Activated naive CD8-positive, alpha-beta T cell treated with anti-CD3 and anti-CD28 coated beads for 36 hours (primary cell): Measurements from ENCODE around the gene AHI1. TPM values are rescaled to one million over a fixed set of nuclear protein-coding genes. Genes with fewer than 3 reads are reported as not detected.

Experiments used
- DNase-seq: peaks from one replicate; pipeline ENCODE4 v3.0.0; 2021
- H3K27ac Mint-ChIP-seq: one replicate; pipeline ENCODE4 v1.8.0; 2022; ENCODE audit warnings: mild to moderate bottlenecking, moderate library complexity, mixed read lengths
- H3K27me3 Mint-ChIP-seq: one replicate; pipeline ENCODE4 v1.8.0; 2022; ENCODE audit warnings: mild to moderate bottlenecking, mixed read lengths
- H3K36me3 Mint-ChIP-seq: one replicate; pipeline ENCODE4 v1.8.0; 2021; ENCODE audit warnings: mild to moderate bottlenecking, mixed read lengths
- H3K4me1 Mint-ChIP-seq: one replicate; pipeline ENCODE4 v1.8.0; 2021; ENCODE audit warnings: mixed read lengths
- H3K4me3 Mint-ChIP-seq: one replicate; pipeline ENCODE4 v1.8.0; 2022; ENCODE audit warnings: mild to moderate bottlenecking, moderate library complexity, mixed read lengths
- H3K9me3 Mint-ChIP-seq: one replicate; pipeline ENCODE4 v1.8.0; 2022; ENCODE audit warnings: mixed read lengths
- total RNA-seq, 2 experiments: library from RNA; stranded (reverse); gene quantifications; one replicate each; pipeline ENCODE4 v1.2.3, GENCODE V29; 2021

Gene AHI1
- total RNA-seq, 2 experiments from 2014 or later, result 35.6 to 37.1 TPM

DNA sequence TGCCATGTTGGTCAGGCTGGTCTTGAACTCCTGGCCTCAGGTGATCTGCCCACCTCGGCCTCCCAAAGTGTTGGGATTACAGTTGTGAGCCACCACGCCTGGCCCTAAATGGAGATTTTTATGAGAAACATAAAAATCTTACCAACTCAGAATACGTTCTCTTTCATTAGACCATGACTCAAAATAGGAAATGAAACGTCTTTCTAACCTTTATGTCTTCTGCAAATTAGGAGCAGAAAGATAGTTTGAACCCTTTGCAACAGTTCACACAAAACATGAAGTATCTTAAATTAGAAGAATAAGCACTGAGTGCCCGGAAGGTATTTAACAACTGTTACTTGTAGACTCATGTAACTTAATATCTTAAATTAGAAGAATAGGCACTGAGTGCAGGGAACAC lies 48.3 kb downstream of the AHI1 start:
- Mint-ChIP-seq H3K36me3 (peaks cover 14% of the 10 kb centered on the region), H3K27me3 (no peaks in the 10 kb centered on the region), H3K4me1 (no peaks in the 10 kb centered on the region), H3K9me3 (no peaks in the 10 kb centered on the region), H3K4me3 (no peak overlapping the region), H3K27ac (no peak overlapping the region)
- no peak for DNase-seq

DNA sequence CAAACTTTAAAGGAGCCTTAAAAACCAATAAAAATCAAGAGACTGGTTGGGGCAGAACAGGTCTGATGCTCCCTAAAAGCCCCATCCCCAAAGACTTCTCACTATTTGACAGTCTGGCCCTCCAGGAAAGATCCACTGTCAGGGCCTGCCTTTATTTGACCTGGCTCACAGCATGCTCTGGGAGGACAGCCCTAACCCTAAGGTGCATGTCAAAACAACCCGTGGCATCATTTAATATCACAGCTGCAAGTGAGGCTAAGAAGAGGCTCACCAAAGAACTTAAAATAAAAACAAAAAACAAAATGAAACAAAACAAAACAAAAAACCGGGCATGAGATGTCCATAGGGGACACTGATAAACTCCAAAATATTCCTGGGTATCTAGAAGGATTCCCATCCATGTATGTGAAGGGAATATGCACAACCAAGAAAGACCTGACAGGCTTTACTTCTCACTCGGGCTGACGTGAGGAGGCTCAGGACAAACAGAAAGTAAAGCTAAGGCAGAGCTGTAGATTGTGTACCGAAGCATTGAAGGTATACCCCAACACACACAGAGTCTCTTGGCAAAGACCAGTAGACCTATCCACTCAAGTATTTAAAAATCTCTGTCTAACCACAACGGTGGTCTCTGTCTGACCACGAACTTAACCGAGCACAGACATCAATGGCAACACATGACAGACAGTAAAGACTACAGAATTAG lies 57.3 kb downstream of the AHI1 start:
- H3K9me3 Mint-ChIP-seq, result no peaks in the 10 kb centered on the region
- H3K27ac Mint-ChIP-seq, result no peak overlapping the region
- peaks cover 20% of the 10 kb centered on the region for H3K4me1 Mint-ChIP-seq
- DNase-seq, result peak; percentile 3
- H3K4me3 Mint-ChIP-seq, result no peak overlapping the region
- no peaks in the 10 kb centered on the region for H3K27me3 Mint-ChIP-seq
- H3K36me3 Mint-ChIP-seq, result peaks cover 22% of the 10 kb centered on the region

DNA sequence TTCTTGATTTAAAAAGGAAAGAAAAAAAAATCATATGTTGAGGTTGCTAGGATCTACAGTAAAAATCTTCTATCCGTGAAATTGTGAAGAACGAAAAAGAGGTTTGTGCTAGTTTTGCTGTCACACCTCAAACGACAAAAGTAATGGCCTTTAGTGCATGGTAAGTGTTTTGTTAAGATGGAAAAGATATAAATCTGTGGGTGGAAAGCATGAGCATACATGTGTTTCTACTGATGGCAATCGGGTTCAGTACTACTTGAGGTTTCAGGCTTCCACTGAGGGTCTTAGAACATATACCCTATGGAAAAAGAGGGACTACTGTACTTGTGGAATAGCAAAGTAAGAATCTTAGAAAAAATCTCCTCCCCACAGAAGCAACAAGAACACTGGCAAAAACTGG lies 58.0 kb downstream of the AHI1 start:
- peaks cover 18% of the 10 kb centered on the region for H3K36me3 Mint-ChIP-seq
- H3K27me3 Mint-ChIP-seq, result no peaks in the 10 kb centered on the region
- H3K27ac Mint-ChIP-seq, result peak overlapping the region; percentile 17
- no peaks in the 10 kb centered on the region for H3K9me3 Mint-ChIP-seq
- no peak overlapping the region for H3K4me3 Mint-ChIP-seq
- DNase-seq, result no peak
- H3K4me1 Mint-ChIP-seq, result peaks cover 20% of the 10 kb centered on the region

DNA sequence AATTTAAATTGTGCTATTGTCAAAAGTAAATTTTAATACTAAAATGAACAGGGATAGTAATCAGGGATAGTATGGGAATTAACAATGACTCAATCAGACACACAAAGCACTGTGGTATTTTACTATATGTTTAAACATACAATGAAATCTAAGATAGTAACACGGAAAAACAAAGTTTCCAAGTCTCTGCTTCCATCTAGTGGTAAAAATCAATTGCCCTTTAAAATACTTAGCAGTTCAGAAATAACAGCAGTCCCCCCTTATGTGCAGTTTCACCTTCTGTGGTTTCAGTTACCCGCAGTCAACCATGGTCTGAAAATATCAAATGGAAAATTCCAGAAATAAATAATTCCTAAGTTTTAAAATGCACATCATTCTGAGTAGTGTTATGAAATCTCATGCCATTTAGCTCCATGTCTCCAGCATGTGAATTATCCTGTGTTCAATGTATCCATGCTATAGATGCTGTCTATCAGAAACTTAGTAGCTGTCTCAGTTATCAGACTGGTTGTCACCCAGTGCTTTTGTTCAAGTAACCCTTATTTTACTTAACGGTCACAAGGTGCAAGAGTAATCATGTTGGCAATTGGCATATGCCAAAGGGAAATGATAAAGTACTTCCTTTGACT lies 58.5 kb downstream of the AHI1 start:
- Mint-ChIP-seq H3K4me3 (no peak overlapping the region), H3K9me3 (no peaks in the 10 kb centered on the region), H3K36me3 (peaks cover 14% of the 10 kb centered on the region), H3K27ac (no peak overlapping the region), H3K4me1 (peaks cover 20% of the 10 kb centered on the region), H3K27me3 (no peaks in the 10 kb centered on the region)
- no peak for DNase-seq

DNA sequence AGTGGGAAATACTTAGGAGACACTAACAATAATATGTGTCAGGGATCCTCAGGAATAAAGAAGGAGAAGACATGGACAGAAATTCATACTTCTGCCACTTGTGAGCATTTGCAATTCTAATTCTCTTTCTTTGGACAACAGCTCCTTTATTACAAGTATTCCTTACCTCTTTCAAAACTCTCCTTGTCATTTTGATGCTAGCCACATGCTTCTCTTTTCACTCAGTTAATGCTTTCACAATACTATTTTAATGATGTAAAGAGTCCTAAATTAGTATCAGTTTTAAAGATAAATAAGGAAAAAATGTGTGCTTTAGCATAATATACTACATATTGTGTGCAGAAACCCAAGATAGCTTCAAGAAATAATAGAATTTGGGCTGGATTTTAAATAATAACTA lies 62.5 kb downstream of the AHI1 start:
- Mint-ChIP-seq H3K27me3 (no peaks in the 10 kb centered on the region), H3K27ac (no peak overlapping the region), H3K9me3 (no peaks in the 10 kb centered on the region), H3K36me3 (peaks cover 12% of the 10 kb centered on the region), H3K4me1 (peaks cover 12% of the 10 kb centered on the region), H3K4me3 (no peak overlapping the region)
- DNase-seq, result no peak

DNA sequence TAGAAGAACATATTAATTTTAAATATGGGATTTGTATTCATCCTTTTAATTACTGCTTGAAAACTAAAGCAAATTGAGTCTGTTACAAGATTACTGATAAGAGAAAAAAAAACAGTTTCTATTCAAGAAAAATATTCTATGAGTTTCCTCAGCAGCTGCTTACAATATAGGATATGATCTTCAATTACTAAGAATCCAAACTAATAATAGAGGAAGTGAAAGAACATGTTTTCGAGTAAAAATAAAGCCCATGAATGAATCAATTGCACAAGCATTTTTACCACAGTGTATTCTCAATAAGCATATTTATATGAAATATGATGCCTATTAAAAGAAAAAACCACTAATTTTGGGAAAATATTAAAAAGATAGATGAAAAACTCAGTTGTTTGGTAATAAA lies 63.4 kb downstream of the AHI1 start:
- no peaks in the 10 kb centered on the region for H3K27me3 Mint-ChIP-seq
- no peak overlapping the region for H3K4me3 Mint-ChIP-seq
- H3K36me3 Mint-ChIP-seq, result peaks cover 5% of the 10 kb centered on the region
- peaks cover 3% of the 10 kb centered on the region for H3K4me1 Mint-ChIP-seq
- DNase-seq, result no peak
- H3K27ac Mint-ChIP-seq, result no peak overlapping the region
- H3K9me3 Mint-ChIP-seq, result no peaks in the 10 kb centered on the region

DNA sequence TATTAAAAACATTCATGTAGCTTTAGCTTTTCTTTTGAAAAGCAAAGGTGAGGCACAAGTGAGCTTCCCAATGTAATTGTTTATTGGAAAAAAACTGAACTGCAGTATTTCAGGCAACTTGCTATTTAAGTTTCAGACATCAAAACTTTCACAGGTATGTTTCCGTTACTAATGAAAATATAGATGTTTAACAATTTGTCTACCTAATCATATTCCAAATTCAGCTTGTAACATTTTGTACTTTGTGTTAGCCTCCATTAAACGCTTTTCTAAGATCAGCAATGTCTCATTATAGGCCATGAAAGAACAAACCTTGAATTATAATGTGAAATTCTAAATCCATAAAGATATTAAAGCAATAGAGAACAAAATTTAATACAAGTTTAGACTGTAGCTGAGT lies 69.5 kb downstream of the AHI1 start:
- no peaks in the 10 kb centered on the region for H3K9me3 Mint-ChIP-seq
- H3K4me1 Mint-ChIP-seq, result peaks cover 2% of the 10 kb centered on the region
- H3K36me3 Mint-ChIP-seq, result peaks cover 8% of the 10 kb centered on the region
- no peak for DNase-seq
- no peak overlapping the region for H3K4me3 Mint-ChIP-seq
- no peaks in the 10 kb centered on the region for H3K27me3 Mint-ChIP-seq
- no peak overlapping the region for H3K27ac Mint-ChIP-seq

DNA sequence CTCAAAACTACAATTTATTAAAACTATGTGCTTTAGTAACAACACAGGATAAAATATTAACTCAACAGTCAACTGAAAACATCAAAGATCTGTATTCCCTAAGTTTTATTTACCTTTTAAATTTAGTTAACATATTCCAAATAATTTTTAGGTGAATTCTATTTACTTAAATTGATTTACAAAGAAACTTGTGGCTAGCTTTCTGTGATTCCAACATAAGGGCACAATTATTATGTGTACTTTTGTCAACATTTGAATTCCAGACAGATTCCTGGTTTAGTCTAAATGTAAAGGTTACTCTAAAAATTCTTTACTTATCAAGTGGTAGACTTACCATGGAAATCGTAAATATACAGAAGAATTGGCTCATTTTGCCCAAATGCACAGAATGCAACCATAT lies 70.7 kb downstream of the AHI1 start:
- Mint-ChIP-seq H3K4me1 (peaks cover 2% of the 10 kb centered on the region), H3K36me3 (peaks cover 10% of the 10 kb centered on the region), H3K4me3 (no peak overlapping the region), H3K9me3 (no peaks in the 10 kb centered on the region), H3K27ac (no peak overlapping the region), H3K27me3 (no peaks in the 10 kb centered on the region)
- no peak for DNase-seq

DNA sequence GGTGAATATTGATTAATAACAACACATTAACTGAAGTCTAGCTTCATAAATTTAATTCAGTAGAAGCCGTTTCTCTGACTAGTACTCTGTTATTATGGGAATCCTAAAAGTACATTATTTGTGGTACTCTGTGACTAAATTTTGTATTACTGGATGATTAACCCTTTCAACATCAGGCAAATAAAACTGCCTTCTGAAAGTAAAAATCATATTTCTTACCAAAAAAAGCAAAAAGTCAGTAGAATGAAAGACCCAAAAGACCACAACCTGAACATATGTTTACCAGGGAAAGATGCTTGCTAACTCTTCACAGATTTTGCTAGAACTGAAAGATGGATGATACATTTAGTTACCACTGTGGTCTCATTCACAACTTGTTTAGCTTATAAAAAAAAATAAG lies 73.2 kb downstream of the AHI1 start:
- H3K36me3 Mint-ChIP-seq, result peaks cover 11% of the 10 kb centered on the region
- no peaks in the 10 kb centered on the region for H3K27me3 Mint-ChIP-seq
- H3K27ac Mint-ChIP-seq, result no peak overlapping the region
- no peak for DNase-seq
- H3K9me3 Mint-ChIP-seq, result no peaks in the 10 kb centered on the region
- H3K4me3 Mint-ChIP-seq, result no peak overlapping the region
- peaks cover 2% of the 10 kb centered on the region for H3K4me1 Mint-ChIP-seq

DNA sequence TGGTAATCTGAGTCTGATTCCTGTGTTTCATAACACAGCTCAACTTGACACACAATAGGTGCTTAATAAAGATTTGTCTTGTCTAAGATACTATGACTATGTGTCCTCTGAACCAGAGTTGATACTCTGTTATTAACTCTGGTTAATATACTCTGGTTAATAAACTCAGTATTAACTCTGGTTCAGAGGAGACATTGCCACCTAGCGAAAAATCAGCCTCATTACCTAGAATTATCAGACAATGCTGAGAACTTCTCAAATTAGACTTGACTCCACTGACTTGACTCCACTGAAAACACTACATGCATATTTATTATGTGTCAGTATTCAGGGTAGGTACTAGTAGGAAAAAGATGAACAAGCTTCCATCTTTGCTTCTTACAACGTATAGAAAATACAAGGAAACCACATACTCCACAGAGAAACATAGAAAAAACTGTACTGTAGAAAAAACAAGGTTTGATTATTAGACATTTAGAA lies 73.9 kb downstream of the AHI1 start:
- Mint-ChIP-seq H3K27me3 (no peaks in the 10 kb centered on the region), H3K4me1 (peaks cover 2% of the 10 kb centered on the region), H3K36me3 (peaks cover 9% of the 10 kb centered on the region), H3K4me3 (no peak overlapping the region), H3K9me3 (no peaks in the 10 kb centered on the region), H3K27ac (no peak overlapping the region)
- DNase-seq, result no peak

DNA sequence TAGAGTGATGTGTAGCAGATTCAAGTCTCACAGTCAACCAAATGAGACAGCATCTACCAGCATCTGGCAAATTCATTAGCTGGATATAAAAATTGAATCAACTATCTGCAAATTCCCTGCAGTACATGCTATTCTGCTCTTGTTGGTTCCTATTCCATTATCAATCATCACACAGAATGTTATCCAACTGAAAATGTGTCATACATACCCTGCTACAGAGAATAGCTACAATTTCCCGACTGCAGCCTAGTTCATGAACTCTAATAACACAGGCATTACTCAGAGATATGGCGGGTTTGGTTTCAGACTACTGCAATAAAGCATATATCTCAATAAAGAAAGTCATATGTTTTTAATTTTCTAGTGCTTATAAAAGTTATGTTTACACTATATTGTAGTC lies 78.4 kb downstream of the AHI1 start:
- no peak overlapping the region for H3K27ac Mint-ChIP-seq
- no peaks in the 10 kb centered on the region for H3K9me3 Mint-ChIP-seq
- peaks cover 2% of the 10 kb centered on the region for H3K4me1 Mint-ChIP-seq
- no peak overlapping the region for H3K4me3 Mint-ChIP-seq
- no peaks in the 10 kb centered on the region for H3K27me3 Mint-ChIP-seq
- peaks cover 11% of the 10 kb centered on the region for H3K36me3 Mint-ChIP-seq
- DNase-seq, result no peak

DNA sequence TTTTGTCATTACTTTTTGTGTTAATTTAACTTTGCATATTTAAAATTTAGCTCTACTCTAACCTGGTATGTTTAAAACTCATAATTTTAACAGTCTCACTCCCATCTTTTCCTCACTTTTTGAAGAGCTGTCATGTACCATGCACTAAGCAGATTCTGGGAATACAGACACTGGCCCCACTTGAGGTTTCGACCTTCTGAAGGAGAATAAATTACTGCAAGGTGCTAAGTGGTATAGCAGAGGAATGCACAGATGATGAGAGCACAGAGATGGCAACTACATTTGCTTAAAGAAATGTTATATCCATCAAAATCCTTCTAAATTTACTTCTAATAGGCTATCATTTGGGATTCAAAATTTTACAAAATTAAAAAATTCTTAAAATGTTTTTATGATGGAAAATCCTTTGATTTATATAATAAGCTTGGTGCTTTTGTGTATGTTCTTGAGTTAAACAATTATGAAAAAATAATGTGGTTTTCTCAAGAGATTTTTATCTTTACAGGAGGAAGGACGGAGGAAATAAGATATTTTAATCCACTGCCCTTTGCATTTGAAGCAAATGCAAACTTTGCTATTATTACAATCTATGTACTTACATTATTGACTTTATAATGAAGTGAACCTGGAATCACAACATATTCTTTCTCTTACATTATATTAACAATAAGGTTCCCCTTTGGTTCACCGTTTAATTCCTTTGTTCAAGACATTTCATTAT lies 79.3 kb downstream of the AHI1 start:
- Mint-ChIP-seq H3K4me3 (no peak overlapping the region), H3K9me3 (no peaks in the 10 kb centered on the region), H3K27ac (no peak overlapping the region), H3K36me3 (peaks cover 12% of the 10 kb centered on the region), H3K4me1 (no peaks in the 10 kb centered on the region), H3K27me3 (no peaks in the 10 kb centered on the region)
- DNase-seq, result no peak

DNA sequence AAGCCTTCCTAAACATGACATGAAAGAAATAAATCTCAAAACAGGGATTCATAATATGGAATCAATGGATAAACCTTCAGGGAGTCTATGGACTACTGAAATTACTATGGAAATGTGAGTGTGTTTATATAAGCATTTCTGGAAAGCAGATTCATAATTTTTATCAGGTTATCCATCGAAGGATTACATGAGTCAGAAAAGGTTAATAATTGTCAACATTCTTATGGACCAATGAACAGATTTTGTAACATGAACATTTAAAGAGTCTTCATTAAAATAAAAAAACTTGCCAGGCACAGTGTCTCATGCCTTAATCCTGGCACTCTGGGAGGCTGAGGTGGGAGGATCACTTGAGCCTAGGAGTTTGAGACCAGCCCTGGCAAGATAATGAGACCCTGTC lies 84.8 kb downstream of the AHI1 start:
- H3K36me3 Mint-ChIP-seq, result peaks cover 18% of the 10 kb centered on the region
- no peaks in the 10 kb centered on the region for H3K4me1 Mint-ChIP-seq
- no peak overlapping the region for H3K27ac Mint-ChIP-seq
- no peaks in the 10 kb centered on the region for H3K9me3 Mint-ChIP-seq
- no peak overlapping the region for H3K4me3 Mint-ChIP-seq
- H3K27me3 Mint-ChIP-seq, result no peaks in the 10 kb centered on the region
- DNase-seq, result no peak

DNA sequence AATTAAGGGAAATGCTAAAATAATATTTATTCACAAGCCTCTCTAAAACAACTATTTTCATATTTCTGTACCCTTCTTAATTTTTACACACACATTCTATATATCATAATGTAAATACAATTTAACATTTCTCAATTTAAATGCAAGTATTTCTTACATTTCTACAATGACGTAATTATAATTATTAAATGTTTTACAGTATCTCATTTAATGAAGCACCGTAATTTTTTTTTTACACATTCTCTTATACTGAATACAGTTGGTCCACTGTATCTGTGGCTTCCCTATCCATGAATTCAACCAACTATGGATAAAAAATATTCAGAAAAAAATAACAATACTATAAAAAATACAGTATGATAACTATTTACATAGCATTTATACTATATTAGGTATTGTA lies 85.7 kb downstream of the AHI1 start:
- no peak for DNase-seq
- H3K27ac Mint-ChIP-seq, result no peak overlapping the region
- H3K9me3 Mint-ChIP-seq, result no peaks in the 10 kb centered on the region
- H3K27me3 Mint-ChIP-seq, result no peaks in the 10 kb centered on the region
- H3K4me3 Mint-ChIP-seq, result no peak overlapping the region
- no peaks in the 10 kb centered on the region for H3K4me1 Mint-ChIP-seq
- H3K36me3 Mint-ChIP-seq, result peaks cover 18% of the 10 kb centered on the region

DNA sequence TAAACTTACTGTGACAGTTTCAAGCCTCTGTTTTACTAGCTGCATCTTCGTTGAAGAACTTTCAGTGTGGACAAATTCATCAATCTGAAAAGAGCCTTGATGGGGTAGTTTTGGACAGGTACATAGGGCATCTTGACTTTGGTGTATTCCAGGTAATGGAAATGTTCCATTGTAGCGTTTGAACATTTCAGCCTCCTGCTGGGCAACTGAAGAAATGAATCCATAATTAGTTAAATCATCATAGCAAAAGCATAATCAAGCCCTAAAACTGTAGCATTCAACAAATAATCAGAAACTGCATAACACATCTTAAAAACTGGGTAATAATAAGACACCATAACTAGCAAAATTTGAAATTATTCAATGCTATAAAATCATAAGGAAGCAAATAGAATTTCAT lies 86.2 kb downstream of the AHI1 start:
- Mint-ChIP-seq H3K36me3 (peaks cover 18% of the 10 kb centered on the region), H3K9me3 (no peaks in the 10 kb centered on the region), H3K4me1 (no peaks in the 10 kb centered on the region), H3K4me3 (no peak overlapping the region), H3K27me3 (no peaks in the 10 kb centered on the region), H3K27ac (no peak overlapping the region)
- no peak for DNase-seq
